DOHH2 (cell line): Measurements from ENCODE around the gene PLXND1.

ENCODE experiments used
- H3F3A ChIP-seq: fragments of 200-600 bp; sonication (generic), shearing (Covaris generic); 2 replicates; pipeline ENCODE4 v1.6.0; 2016; ENCODE audit warnings: antibody characterized with exemption, mild to moderate bottlenecking; ENCODE audit not compliant: control insufficient read depth, insufficient read depth
- H3K27ac ChIP-seq: fragments of 200-600 bp; sonication (generic); 2 replicates; pipeline ENCODE4 v1.5.1; 2014; ENCODE audit warnings: low read depth, mild to moderate bottlenecking, low read length, moderate library complexity
- H3K27me3 ChIP-seq: fragments of 200-600 bp; sonication (generic); 2 replicates; pipeline ENCODE4 v1.6.1; 2014; ENCODE audit warnings: mild to moderate bottlenecking, low read length, mixed read lengths; ENCODE audit not compliant: control insufficient read depth
- H3K36me3 ChIP-seq: fragments of 200-600 bp; sonication (generic); 2 replicates; pipeline ENCODE4 v1.6.1; 2014; ENCODE audit warnings: mild to moderate bottlenecking, low read length, moderate library complexity, mixed read lengths; ENCODE audit not compliant: control insufficient read depth
- H3K4me1 ChIP-seq: fragments of 200-600 bp; sonication (generic); 2 replicates; pipeline ENCODE4 v1.6.1; 2014; ENCODE audit warnings: mild to moderate bottlenecking, low read length, mixed read lengths; ENCODE audit not compliant: control insufficient read depth
- H3K4me2 ChIP-seq: fragments of 200-600 bp; sonication (generic); 2 replicates; pipeline ENCODE4 v1.6.0; 2014; ENCODE audit warnings: mild to moderate bottlenecking, low read length, moderate library complexity
- H3K4me3 ChIP-seq: fragments of 200-600 bp; sonication (generic); 2 replicates; pipeline ENCODE4 v1.5.1; 2014; ENCODE audit warnings: mild to moderate bottlenecking, low read length, mixed read lengths
- H3K79me2 ChIP-seq: fragments of 200-600 bp; sonication (generic); 2 replicates; pipeline ENCODE4 v1.6.1; 2014; ENCODE audit warnings: mild to moderate bottlenecking, low read length, mixed read lengths; ENCODE audit not compliant: control insufficient read depth
- H3K9me2 ChIP-seq: fragments of 200-600 bp; sonication (generic); replicated peaks from 2 replicates; pipeline ENCODE4 v1.6.1; 2014; ENCODE audit warnings: mild to moderate bottlenecking, low read length, mixed read lengths; ENCODE audit not compliant: control insufficient read depth
- H3K9me3 ChIP-seq: fragments of 200-600 bp; sonication (generic); 2 replicates; pipeline ENCODE4 v1.6.1; 2014; ENCODE audit warnings: antibody characterized with exemption, low read length, mixed read lengths; ENCODE audit not compliant: control insufficient read depth, insufficient read depth
- H4K20me1 ChIP-seq: fragments of 200-600 bp; sonication (generic); 2 replicates; pipeline ENCODE4 v1.6.0; 2014; ENCODE audit warnings: low read depth, mild to moderate bottlenecking, antibody characterized with exemption, low read length, moderate library complexity; ENCODE audit not compliant: control insufficient read depth, insufficient read depth
- EZH2phosphoT487 ChIP-seq: fragments of 200-600 bp; sonication (generic); IDR thresholded peaks from 2 replicates; pipeline ENCODE4 v1.6.1; 2017; ENCODE audit warnings: borderline replicate concordance, mild to moderate bottlenecking, antibody characterized with exemption, low read length, moderate library complexity, mixed read lengths
- TF ChIP-seq, protein P1 (sequence below): fragments of 200-600 bp; sonication (generic); IDR thresholded peaks from one replicate; pipeline ENCODE4 v1.5.1; 2014; ENCODE audit warnings: antibody characterized with exemption, mild to moderate bottlenecking, low read depth, low read length; ENCODE audit not compliant: poor library complexity, severe bottlenecking

PLXND1 gene

GRCh38 chr3:129653019-129653418, 46.5 kb upstream of the PLXND1 start:
- no peak for TF ChIP-seq EZH2phosphoT487
- TF ChIP-seq, protein P1, sequence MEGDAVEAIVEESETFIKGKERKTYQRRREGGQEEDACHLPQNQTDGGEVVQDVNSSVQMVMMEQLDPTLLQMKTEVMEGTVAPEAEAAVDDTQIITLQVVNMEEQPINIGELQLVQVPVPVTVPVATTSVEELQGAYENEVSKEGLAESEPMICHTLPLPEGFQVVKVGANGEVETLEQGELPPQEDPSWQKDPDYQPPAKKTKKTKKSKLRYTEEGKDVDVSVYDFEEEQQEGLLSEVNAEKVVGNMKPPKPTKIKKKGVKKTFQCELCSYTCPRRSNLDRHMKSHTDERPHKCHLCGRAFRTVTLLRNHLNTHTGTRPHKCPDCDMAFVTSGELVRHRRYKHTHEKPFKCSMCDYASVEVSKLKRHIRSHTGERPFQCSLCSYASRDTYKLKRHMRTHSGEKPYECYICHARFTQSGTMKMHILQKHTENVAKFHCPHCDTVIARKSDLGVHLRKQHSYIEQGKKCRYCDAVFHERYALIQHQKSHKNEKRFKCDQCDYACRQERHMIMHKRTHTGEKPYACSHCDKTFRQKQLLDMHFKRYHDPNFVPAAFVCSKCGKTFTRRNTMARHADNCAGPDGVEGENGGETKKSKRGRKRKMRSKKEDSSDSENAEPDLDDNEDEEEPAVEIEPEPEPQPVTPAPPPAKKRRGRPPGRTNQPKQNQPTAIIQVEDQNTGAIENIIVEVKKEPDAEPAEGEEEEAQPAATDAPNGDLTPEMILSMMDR: no peak
- no peaks in the 10 kb centered on the region for H3K4me1 ChIP-seq
- no peaks in the 10 kb centered on the region for H3K36me3 ChIP-seq
- H3F3A ChIP-seq: no peaks in the 10 kb centered on the region
- no peaks in the 10 kb centered on the region for H4K20me1 ChIP-seq
- H3K9me2 ChIP-seq: no peaks in the 10 kb centered on the region
- H3K4me3 ChIP-seq: no peak overlapping the region
- no peaks in the 10 kb centered on the region for H3K9me3 ChIP-seq
- no peak overlapping the region for H3K4me2 ChIP-seq
- H3K27me3 ChIP-seq: no peaks in the 10 kb centered on the region
- H3K27ac ChIP-seq: no peak overlapping the region
- no peaks in the 10 kb centered on the region for H3K79me2 ChIP-seq

DNA sequence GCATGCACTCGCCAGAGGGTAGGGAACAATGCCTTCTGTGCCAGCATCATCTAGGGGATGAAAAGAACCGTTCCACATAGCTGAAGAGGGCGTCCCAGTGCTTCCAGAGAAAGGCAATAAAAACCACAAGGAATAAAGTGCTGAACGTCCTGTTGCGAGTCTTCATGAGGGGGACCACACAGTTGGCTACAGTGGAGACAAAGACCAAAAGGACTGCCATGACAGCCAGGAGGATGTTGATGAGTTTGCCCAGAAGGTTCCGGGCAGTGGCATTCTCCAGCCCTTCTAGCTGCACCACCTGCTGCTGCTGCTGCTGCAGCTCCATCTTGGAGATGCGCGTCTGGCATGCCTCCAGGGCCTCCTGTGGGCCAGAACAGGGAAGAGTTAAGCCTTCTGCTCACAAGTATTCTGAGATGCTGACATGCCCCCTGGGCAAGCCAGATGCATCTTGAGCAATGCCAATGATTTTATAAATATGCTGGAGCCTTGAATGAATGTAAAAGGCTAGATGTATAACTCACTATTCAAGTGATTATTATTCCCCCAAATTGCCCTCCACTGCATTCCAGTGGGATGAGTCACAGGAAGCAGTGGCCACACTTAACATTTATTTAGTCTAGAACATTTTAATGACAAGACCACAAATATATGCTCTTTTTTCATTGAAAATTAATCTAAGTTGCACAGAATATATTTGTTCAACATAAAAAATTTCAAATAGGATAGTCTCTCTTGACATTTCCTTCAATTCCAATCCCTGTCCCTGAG, 45.1 kb upstream of the PLXND1 start:
- Histone ChIP-seq H3K4me3 (no peak overlapping the region), H4K20me1 (no peaks in the 10 kb centered on the region), H3K9me2 (no peaks in the 10 kb centered on the region), H3K4me1 (no peaks in the 10 kb centered on the region), H3K27ac (no peak overlapping the region), H3K79me2 (no peaks in the 10 kb centered on the region), H3F3A (no peaks in the 10 kb centered on the region), H3K4me2 (no peak overlapping the region), H3K9me3 (no peaks in the 10 kb centered on the region), H3K36me3 (no peaks in the 10 kb centered on the region), H3K27me3 (no peaks in the 10 kb centered on the region)
- TF ChIP-seq, protein P1: no peak
- no peak for TF ChIP-seq EZH2phosphoT487

GRCh38 chr3:129650256-129650872, 43.9 kb upstream of the PLXND1 start:
- Histone ChIP-seq H3K4me1 (no peaks in the 10 kb centered on the region), H3F3A (no peaks in the 10 kb centered on the region), H3K4me2 (no peak overlapping the region), H3K79me2 (no peaks in the 10 kb centered on the region), H3K27me3 (no peaks in the 10 kb centered on the region), H3K9me3 (no peaks in the 10 kb centered on the region), H4K20me1 (no peaks in the 10 kb centered on the region), H3K36me3 (no peaks in the 10 kb centered on the region), H3K4me3 (no peak overlapping the region), H3K27ac (no peak overlapping the region), H3K9me2 (no peaks in the 10 kb centered on the region)
- no peak for TF ChIP-seq EZH2phosphoT487
- TF ChIP-seq, protein P1: peak; percentile 67
